Right renal pelvis (tissue), 4 donors: Measurements from ENCODE around the gene MZT2A. TPM values are rescaled to one million over a fixed set of nuclear protein-coding genes. Genes with fewer than 3 reads are reported as not detected.
"Not testable (repeated sequence)": the region's sequence is repeated elsewhere in the genome, so short reads cannot be mapped to it uniquely, and the experiment has no call there.

Experiments
- DNase-seq, 4 donors: peaks; one replicate each; pipeline ENCODE4 v3.0.0-alpha.2; 2013; ENCODE audit warnings: low read depth in 4 of 4, low spot score in 3 of 4, missing footprints in 1 of 4
- polyA plus RNA-seq, 4 donors: library from polyadenylated mRNA; unstranded; fragments of 120-200 nt; gene quantifications; one replicate each; pipeline ENCODE4 v1.2.1, GENCODE V29; 2013; ENCODE audit not compliant: insufficient read length in 4 of 4

MZT2A gene
- polyA plus RNA-seq = 10 to 100 TPM; 34.7 to 89.5 (median 49.3) TPM

- not testable (repeated sequence) for DNase-seq
These were observed at the start of gene MZT2A for GRCh38 chr2:131492015-131492417. TSS of gene MZT2A (minus strand) at chr2:131492397. CDS start at chr2:131492376, 21 bp downstream.

DNA sequence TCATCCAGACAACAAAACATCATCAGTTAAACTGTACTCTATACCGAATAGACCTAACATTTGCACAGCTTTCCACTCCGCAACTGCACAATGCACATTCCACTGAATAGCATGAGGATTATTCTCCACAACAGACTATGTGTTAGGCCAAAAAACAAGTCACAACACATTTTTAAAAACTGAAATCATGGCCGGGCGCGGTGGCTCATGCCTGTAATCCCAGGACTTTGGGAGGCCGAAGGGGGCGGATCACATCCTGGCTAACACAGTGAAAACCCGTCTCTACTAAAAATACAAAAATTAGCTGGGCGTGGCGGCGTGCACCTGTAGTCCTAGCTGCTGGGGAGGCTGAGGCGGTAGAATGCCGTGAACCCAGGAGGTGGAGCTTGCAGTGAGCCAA lies 46.7 kb upstream of the MZT2A start:
- DNase-seq = not testable (repeated sequence)

- DNase-seq = not testable (repeated sequence)
These were observed 44.6 kb upstream of the MZT2A start for GRCh38 chr2:131536841-131537240.

DNA sequence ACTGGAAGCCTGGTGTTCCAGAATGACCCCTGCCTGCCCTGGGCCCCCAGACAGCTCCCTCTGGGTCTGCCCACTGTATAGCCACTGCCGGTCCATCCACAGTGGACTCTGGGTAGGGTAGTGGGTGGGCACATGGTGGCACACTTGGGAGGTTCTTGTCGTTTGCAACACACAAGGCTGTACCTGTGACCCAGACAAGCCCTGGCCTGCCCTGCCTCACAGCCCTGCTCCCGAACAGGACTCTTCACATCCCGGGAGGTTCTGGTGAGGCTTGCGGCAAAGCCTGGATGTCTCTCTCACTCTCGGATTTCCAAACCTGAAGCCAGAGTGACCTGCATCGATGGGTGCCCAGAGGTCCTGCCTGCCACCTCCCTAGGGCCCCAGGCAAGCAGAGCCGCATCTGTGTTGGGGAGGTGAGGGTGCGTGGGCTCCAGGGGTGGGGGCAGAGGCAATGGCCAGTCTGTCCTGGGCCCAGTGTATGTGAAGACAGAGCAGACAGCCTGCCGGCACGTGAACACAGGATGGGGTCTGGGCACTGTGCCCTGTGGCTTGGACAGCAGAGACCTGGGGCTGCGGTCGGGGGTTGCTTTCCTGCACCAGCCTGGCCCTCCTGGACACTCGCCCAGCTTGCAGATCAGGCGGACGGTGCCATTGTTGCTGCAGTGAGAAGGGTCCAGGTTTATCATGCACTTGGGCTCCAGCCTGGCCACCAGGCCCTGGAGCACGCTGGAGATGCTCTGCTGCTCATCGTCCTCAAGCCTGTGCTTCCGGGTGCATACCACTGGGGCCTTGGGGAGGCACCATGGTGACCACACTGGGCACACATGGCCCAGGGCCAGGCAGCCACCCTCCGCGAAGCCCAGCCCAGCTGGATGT lies 44.0 kb upstream of the MZT2A start:
- not testable (repeated sequence) for DNase-seq

- no peak for DNase-seq
These were observed 43.3 kb upstream of the MZT2A start for GRCh38 chr2:131535526-131535925.

GRCh38 chr2:131534965-131535364 lies 42.8 kb upstream of the MZT2A start:
- DNase-seq = not testable (repeated sequence)

DNA sequence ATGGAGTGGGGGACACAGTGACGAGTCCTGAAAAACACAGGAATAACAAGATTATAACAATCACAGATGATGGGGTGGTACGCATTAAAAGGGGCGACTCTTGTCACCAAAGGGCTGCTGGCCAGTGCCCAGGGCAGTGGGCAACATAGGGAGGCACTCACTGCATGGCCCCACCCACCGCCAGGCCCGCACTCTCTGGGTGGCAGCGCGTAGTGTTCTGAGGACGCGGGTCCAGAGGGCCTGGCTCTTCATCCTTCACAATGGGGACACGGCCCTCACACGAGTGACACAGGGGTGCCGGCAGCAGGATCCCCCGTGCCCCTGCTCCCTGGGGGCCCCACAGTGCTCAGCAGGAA lies 42.1 kb upstream of the MZT2A start:
- not testable (repeated sequence) for DNase-seq

GRCh38 chr2:131533609-131534316 lies 41.6 kb upstream of the MZT2A start:
- DNase-seq = not testable (repeated sequence)

DNA sequence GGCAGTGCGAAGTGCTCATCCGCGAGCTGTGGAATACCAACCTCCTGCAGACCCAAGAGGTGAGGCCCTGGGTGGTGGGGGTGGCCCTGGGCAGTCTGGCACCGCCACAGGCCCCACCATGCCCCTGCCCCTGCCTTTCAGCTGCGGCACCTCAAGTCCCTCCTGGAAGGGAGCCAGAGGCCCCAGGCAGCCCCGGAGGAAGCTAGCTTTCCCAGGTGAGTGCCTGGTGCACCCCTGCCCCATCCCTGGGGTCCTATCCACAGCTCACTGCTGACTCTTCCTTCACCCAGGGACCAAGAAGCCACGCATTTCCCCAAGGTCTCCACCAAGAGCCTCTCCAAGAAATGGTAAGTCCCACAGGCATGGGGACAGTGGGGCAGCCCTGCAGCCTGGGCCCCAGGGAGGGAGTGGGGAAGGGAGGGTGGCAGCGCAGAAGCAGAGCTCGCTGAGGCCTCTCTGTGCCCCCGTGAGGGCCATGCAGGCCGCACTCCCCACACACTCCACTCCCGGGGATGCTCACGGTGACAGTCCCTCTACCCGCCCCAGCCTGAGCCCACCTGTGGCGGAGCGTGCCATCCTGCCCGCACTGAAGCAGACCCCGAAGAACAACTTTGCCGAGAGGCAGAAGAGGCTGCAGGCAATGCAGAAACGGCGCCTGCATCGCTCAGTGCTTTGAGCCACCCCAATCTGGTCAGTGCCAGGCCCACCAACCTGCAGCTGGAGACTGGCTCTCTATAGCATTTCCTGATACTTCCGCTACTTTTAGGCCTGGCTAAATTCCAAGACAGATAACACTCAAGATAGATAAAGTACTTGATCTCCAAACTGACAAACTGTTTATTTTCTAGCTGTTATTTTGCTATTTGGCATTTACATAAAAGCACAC lies 40.8 kb upstream of the MZT2A start:
- DNase-seq = not testable (repeated sequence)

GRCh38 chr2:131531547-131532185 lies 39.5 kb upstream of the MZT2A start:
- DNase-seq = not testable (repeated sequence)

- DNase-seq = not testable (repeated sequence)
These were observed 38.6 kb upstream of the MZT2A start for GRCh38 chr2:131530626-131531344.

DNA sequence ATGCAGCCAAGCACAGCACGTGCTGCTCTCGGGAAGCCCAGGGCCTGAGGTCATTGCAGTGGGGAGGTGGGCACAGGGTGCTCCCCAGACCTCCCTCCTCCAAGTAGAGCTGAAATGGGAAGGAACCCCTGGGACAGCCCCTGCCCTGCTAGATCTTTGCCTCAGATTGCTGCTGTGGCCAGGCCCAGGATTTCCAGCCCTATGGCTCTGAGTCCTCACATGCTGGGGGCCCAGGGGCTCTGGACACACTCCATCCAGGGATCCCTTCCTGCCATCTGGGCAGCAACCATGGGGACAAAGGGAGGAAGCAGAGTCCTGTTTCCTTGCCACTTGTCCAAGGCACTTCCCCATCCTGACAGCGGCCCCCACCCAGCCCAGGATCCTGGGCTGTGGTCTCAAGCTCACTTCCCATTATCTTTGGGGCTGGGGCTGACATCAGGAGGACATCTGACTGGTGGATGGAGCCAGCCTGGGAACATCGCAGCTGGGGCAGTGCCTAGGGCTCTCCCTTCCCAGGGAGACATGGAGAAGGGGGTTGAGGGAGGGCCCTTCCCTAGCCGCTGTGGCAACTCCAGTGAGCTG lies 37.8 kb upstream of the MZT2A start:
- not testable (repeated sequence) for DNase-seq

DNA sequence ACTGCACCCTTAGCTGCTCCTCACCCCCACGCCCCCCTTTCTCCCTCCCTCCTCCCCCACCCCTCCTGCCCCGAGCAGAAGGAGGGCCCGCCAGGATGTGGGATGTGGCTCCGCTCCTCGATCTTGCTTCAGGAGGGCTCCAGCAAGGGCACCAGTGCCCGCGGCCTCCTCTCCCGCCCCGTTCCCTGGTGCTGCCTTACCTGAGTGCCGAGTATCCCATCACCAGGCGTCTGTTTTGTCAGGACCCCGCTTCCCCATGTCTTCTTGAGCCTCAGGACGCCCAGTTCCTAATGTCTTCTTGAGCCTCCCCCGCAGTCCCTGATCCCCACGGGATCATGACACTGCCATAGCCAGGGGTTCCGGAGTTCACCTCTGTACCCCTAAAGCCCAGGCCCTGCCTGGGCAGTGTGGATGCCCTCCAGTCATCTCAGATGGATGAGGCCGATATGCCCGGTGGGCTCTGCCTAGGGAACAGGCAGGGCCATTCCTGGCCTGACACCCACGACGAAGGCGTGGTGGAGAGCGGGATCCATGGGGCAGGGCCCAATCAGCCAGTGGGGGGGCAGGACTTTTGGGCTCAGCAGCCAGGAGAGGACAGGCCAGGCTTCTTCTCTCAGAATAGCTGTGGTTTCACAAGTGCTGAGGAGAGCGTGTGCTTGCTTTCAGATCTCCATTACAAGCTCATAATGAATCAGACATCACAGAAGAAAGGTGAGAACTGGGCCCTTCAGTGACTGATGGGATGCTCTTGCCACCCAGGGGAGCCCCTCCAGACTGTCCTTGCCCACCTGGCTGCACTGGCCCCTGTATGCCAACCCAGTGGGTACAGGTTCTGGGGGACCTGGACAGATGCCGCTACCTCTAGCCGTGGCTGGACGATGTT lies 37.0 kb upstream of the MZT2A start:
- DNase-seq = not testable (repeated sequence)

DNA sequence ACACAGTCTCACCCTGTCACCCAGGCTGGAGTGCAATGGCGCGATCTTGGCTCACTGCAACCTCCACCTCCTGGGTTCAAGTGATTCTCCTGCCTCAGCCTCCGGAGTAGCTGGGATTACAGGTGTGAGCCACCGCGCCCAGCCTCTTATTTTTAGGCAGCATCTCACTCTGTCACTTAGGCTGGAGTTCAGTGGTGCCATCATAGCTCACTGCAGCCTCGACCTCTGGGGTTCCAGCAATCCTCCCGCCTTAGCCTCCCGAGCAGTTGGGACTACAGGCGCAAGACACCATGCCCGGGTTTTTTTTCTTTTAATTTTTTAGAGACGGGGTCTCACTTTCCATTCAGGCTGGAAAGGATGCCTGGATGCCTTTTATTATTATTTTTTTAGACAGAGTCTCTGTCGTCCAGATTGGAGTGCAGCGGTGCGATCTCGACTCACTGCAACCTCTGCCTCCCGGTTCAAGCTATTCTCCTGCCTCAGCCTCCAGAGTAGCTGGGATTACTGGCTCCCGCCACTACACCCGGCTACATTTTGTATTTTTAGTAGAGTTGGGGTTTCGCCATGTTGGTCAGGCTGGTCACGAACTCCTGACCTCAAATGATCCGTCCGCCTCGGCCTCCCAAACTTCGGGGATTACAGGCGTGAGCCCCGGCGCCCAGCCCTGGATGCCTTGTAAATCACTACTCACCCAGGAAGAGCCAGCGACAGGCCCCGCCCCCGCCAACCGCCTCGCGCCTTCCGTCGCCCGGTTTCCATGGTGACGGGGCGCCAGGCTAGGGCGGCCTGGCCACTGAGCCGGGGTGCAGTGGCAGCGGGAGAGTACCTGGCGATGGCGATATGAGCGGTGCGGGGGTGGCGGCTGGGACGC lies 35.2 kb upstream of the MZT2A start, which contains the start of gene CCDC74A:
TSS of gene CCDC74A (plus strand) at position 758 of the 871 bp plus-strand sequence. CDS start at position 841, 83 bp downstream.
- peak in 3 of 4 donors; percentile 26 to 31 (median 30) for DNase-seq

GRCh38 chr2:131525256-131525655 lies 33.1 kb upstream of the MZT2A start:
- not testable (repeated sequence) for DNase-seq

- DNase-seq = no peak
These were observed 30.0 kb upstream of the MZT2A start for GRCh38 chr2:131521961-131522781.
